ENCODE results near the gene ZNF326.

GRCh38 chr1:89946532-89946931, 48.4 kb upstream of the ZNF326 start:
- TF ChIP-seq, protein P1, sequence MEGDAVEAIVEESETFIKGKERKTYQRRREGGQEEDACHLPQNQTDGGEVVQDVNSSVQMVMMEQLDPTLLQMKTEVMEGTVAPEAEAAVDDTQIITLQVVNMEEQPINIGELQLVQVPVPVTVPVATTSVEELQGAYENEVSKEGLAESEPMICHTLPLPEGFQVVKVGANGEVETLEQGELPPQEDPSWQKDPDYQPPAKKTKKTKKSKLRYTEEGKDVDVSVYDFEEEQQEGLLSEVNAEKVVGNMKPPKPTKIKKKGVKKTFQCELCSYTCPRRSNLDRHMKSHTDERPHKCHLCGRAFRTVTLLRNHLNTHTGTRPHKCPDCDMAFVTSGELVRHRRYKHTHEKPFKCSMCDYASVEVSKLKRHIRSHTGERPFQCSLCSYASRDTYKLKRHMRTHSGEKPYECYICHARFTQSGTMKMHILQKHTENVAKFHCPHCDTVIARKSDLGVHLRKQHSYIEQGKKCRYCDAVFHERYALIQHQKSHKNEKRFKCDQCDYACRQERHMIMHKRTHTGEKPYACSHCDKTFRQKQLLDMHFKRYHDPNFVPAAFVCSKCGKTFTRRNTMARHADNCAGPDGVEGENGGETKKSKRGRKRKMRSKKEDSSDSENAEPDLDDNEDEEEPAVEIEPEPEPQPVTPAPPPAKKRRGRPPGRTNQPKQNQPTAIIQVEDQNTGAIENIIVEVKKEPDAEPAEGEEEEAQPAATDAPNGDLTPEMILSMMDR (IDR thresholded peaks at IDR 0.05; ENCODE audit: low read length) = no peak
- no peak for TF ChIP-seq EZH2 (IDR thresholded peaks at IDR 0.05; ENCODE audit: borderline replicate concordance, low read length)

All from OCI-LY1 (cell line).